ENCODE measurements around the gene PPM1B.
"Not testable (repeated sequence)": the region's sequence is repeated elsewhere in the genome, so short reads cannot be mapped to it uniquely, and the experiment has no call there.

DNA sequence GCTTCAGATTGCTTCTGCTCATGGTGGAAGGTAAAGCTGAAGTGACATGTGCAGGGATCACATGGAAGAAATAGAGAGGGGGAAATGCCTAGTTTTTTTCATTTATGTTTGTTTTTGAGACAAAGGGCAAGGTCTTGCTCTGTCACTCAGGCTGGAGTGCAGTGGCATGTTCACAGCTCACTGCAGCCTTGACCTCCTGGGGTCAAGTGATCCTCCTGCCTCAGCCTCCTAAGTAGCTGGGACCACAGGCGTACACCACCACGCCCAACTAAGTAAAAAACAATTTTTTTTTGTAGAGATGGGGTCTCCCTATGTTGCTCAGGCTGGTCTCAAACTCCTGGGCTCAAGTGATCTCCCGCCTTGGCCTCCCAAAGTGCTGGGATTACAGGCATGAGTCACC, 87.0 kb downstream of the PPM1B start:
- not testable (repeated sequence) for TF ChIP-seq CTCF, POLR2A (IDR thresholded peaks at IDR 0.05)
